MCF 10A (cell line): ENCODE measurements around the gene IVL. TPM values are rescaled to one million over a fixed set of nuclear protein-coding genes. Genes with fewer than 3 reads are reported as not detected.
A peak's percentile ranks its signal among the peaks of the same experiment; 100 is the strongest.

Experiments used
- BruUV-seq: library from RNA; stranded (reverse); fragments of 400-500 nt; replicated peaks from 2 replicates; lab custom pipeline; 2021; lab: Mats Ljungman, UMichigan
- CTCF ChIA-PET: fragments of 300-600 bp; sonication (Branson Sonifier 250); formaldehyde crosslinking; extraction: SDS; loops from one replicate; lab custom pipeline; 2021; ENCODE audit warnings: antibody characterized with exemption, inconsistent platforms; lab: Yijun Ruan, JAX
- POLR2A ChIA-PET: fragments of 300-600, 350-650 bp; sonication (Branson Sonifier 250); formaldehyde crosslinking; extraction: SDS; loops from one replicate; lab custom pipeline; 2020; ENCODE audit warnings: antibody characterized with exemption, inconsistent platforms; lab: Yijun Ruan, JAX
- DNase-seq: peaks from one replicate; pipeline ENCODE4 v3.0.0-alpha.2; 2018; ENCODE audit not compliant: unreplicated experiment
- H3K27ac Mint-ChIP-seq: one replicate; pipeline ENCODE4 v1.8.0; 2022; ENCODE audit warnings: mild to moderate bottlenecking, low read depth, mixed read lengths; ENCODE audit not compliant: unreplicated experiment
- H3K27me3 Mint-ChIP-seq: one replicate; pipeline ENCODE4 v1.8.0; 2022; ENCODE audit warnings: mixed read lengths; ENCODE audit not compliant: insufficient read depth, unreplicated experiment
- H3K36me3 Mint-ChIP-seq: one replicate; pipeline ENCODE4 v1.8.0; 2022; ENCODE audit warnings: mild to moderate bottlenecking, moderate library complexity, mixed read lengths; ENCODE audit not compliant: insufficient read depth, unreplicated experiment
- H3K4me1 Mint-ChIP-seq: one replicate; pipeline ENCODE4 v1.8.0; 2022; ENCODE audit warnings: mixed read lengths; ENCODE audit not compliant: insufficient read depth, unreplicated experiment
- H3K4me3 Mint-ChIP-seq: one replicate; pipeline ENCODE4 v1.8.0; 2022; ENCODE audit warnings: mild to moderate bottlenecking, moderate library complexity, mixed read lengths; ENCODE audit not compliant: unreplicated experiment
- H3K9me3 Mint-ChIP-seq: one replicate; pipeline ENCODE4 v1.8.0; 2022; ENCODE audit warnings: mixed read lengths; ENCODE audit not compliant: unreplicated experiment
- intact Hi-C: fragments of 100-400 bp; cut with micrococcal nuclease; formaldehyde crosslinking; loops from 2 replicates; pipeline ENCODE4 v1.14.1; 2022
- total RNA-seq: library from RNA; stranded (reverse); gene quantifications from 2 replicates; pipeline ENCODE4 v1.2.3, GENCODE V29; 2022
- TF ChIP-seq, protein P1 (sequence below): fragments of 200-600 bp; IDR thresholded peaks from one replicate; pipeline ENCODE4 v1.8.0; 2022; ENCODE audit warnings: antibody characterized with exemption, mild to moderate bottlenecking; ENCODE audit not compliant: unreplicated experiment

The IVL gene
- total RNA-seq, 1 experiment from 2014 or later, result 0.33 TPM

DNA sequence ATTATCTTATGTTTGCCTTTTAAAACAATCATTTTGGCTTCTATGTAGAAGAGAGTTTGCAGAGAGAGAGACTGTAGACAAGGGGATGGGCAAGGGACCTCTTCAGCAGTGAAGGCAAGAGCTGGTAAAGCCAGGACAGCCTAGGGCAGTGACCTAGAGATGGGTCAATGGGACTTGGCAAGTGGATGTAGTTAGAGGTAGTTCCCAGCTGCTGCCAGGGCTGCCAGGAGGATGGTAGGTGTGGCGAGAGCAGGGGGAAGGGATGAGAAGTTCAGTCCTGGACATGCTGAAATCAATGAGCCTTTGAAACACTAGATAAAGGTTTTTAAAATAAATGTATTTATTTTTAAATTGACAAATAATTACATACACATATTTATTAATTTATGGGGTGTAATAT is 32.3 kb downstream of the IVL start:
- Mint-ChIP-seq H3K4me3 (no peak overlapping the region), H3K9me3 (peaks cover 7% of the 10 kb centered on the region), H3K27ac (no peak overlapping the region), H3K27me3 (no peaks in the 10 kb centered on the region), H3K4me1 (peaks cover 20% of the 10 kb centered on the region), H3K36me3 (no peaks in the 10 kb centered on the region)
- TF ChIP-seq, protein P1, sequence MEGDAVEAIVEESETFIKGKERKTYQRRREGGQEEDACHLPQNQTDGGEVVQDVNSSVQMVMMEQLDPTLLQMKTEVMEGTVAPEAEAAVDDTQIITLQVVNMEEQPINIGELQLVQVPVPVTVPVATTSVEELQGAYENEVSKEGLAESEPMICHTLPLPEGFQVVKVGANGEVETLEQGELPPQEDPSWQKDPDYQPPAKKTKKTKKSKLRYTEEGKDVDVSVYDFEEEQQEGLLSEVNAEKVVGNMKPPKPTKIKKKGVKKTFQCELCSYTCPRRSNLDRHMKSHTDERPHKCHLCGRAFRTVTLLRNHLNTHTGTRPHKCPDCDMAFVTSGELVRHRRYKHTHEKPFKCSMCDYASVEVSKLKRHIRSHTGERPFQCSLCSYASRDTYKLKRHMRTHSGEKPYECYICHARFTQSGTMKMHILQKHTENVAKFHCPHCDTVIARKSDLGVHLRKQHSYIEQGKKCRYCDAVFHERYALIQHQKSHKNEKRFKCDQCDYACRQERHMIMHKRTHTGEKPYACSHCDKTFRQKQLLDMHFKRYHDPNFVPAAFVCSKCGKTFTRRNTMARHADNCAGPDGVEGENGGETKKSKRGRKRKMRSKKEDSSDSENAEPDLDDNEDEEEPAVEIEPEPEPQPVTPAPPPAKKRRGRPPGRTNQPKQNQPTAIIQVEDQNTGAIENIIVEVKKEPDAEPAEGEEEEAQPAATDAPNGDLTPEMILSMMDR, result no peak
- ChIA-PET POLR2A (interaction anchor here (5.8 kb wide), 1 partner anchor 13 kb away, joined by 49 read pairs; no protein-coding TSS in a partner anchor), CTCF (interaction anchor here (1.2 to 1.8 kb wide), 2 partner anchors 15 to 92 kb away, joined by 3 to 5 read pairs; no protein-coding TSS in a partner anchor)
- no peak for DNase-seq
- intact Hi-C loops, result no loop called here
- no TSS peak for BruUV-seq

DNA sequence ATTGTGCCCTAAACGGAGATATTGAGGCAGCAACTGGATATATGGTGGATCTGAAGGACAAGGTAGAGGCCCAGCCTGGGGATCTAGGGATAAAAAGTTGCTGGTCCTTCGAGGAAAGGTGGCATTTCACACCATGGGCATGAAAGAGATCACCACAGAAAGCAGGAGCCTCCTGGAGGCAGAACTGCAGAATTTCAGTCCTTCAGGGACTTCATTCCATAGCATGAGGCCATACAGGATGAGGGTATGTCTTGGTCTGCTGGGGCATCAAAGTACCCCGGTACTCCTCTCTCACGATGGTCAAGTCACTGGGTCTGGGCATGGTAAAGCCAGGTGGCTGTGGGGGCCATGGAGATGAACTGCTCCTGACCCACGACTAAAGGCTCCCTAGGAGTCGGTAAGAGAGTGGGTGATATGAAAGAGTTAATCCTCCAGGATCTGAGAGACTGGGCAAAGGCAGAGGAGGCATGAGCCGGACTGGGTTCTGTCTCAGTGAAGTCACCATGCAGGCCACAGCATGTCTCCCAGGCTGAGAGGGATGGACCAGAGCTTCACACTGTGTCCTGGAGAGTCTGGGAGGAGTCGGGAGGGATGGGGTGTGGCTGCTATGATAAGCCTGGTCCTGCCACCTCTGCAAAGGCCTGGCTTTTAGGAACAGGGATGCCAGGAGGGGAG is 32.8 kb downstream of the IVL start:
- Mint-ChIP-seq H3K4me3 (no peak overlapping the region), H3K27me3 (no peaks in the 10 kb centered on the region), H3K4me1 (peaks cover 20% of the 10 kb centered on the region), H3K9me3 (peaks cover 7% of the 10 kb centered on the region), H3K36me3 (no peaks in the 10 kb centered on the region), H3K27ac (no peak overlapping the region)
- ChIA-PET CTCF (interaction anchor here (0.7 to 5.7 kb wide), 5 partner anchors 15 to 252 kb away, joined by 3 to 27 read pairs (median 3); no protein-coding TSS in a partner anchor), POLR2A (interaction anchor here (0.6 to 5.8 kb wide), 6 partner anchors 12 to 234 kb away, joined by 3 to 49 read pairs (median 4); no protein-coding TSS in a partner anchor)
- DNase-seq, result peak; percentile 75
- TF ChIP-seq, protein P1, result no peak
- intact Hi-C loops, result no loop called here
- no TSS peak for BruUV-seq

DNA sequence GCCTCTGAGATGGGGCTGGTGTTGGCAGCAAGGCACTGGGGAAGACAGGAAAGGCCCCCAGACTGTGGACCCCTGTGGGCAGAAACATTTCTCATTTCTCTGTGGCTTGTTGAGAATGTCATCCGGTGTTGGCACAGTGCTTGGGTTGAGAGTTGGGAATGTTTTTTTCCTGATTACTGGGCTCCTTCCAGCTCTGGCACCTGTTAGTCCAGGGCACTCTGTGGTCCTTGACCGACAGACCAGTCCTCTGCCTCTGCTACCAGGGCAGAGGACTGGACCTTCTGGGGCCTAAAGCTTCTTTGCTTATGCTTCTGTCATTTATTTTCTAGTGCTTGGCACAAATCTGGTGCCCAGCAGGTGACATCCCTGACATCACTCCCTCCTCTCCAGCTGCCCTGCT is 33.8 kb downstream of the IVL start:
- Mint-ChIP-seq H3K27ac (no peak overlapping the region), H3K9me3 (peaks cover 7% of the 10 kb centered on the region), H3K4me1 (peaks cover 20% of the 10 kb centered on the region), H3K36me3 (no peaks in the 10 kb centered on the region), H3K27me3 (no peaks in the 10 kb centered on the region), H3K4me3 (no peak overlapping the region)
- TF ChIP-seq, protein P1, result no peak
- ChIA-PET CTCF (interaction anchor here (5.7 kb wide), 1 partner anchor 251 kb away, joined by 27 read pairs; no protein-coding TSS in a partner anchor), POLR2A (interaction anchor here (0.6 to 5.8 kb wide), 3 partner anchors 11 to 1563 kb away, joined by 3 to 49 read pairs (median 4); no protein-coding TSS in a partner anchor)
- BruUV-seq, result no TSS peak
- intact Hi-C loops, result no loop called here
- DNase-seq, result no peak

DNA sequence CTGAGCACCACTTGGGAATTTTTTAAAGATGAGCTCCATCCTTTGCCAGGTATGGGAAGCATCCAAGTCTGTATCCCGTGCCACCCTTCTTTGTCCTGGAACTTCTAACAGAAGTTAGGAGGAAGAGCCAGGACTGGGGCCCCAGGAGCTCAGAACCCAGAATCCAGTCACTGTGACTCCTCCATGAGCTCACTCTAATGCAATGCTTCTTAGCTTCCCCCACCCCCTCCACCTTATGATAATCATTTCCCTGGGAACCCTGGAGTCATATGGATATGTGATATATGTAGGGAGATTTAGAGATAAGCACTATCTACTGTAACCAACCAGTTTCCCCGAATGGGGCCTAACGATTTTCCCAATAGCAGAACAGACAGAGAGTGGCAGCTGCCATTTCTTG is 37.9 kb downstream of the IVL start:
- Mint-ChIP-seq H3K36me3 (no peaks in the 10 kb centered on the region), H3K9me3 (no peaks in the 10 kb centered on the region), H3K4me3 (no peak overlapping the region), H3K27me3 (no peaks in the 10 kb centered on the region), H3K27ac (no peak overlapping the region), H3K4me1 (peaks cover 10% of the 10 kb centered on the region)
- ChIA-PET CTCF (interaction anchor here (0.6 to 5.7 kb wide), 8 partner anchors 8 to 247 kb away, joined by 3 to 27 read pairs (median 4); no protein-coding TSS in a partner anchor), POLR2A (interaction anchor here (0.7 to 5.8 kb wide), 3 partner anchors 7 to 883 kb away, joined by 3 to 49 read pairs (median 4); no protein-coding TSS in a partner anchor)
- BruUV-seq, result no TSS peak
- DNase-seq, result no peak
- TF ChIP-seq, protein P1, result no peak
- intact Hi-C loops, result no loop called here
